ENCODE measurements around the gene MKNK2.
"Not testable (repeated sequence)": the region's sequence is repeated elsewhere in the genome, so short reads cannot be mapped to it uniquely, and the experiment has no call there.

MKNK2 gene

GRCh38 chr19:2097203-2097885 lies 46.3 kb upstream of the MKNK2 start:
- TF ChIP-seq MYC (IDR thresholded peaks at IDR 0.05; ENCODE audit: low read depth, low read length) = no peak
- TF ChIP-seq POLR2A (IDR thresholded peaks at IDR 0.05; ENCODE audit: extremely low read depth, insufficient read length) = no peak
- no peak for TF ChIP-seq CTCF (IDR thresholded peaks at IDR 0.05; ENCODE audit: low read depth, low read length)
- TF ChIP-seq MAX (IDR thresholded peaks at IDR 0.05; ENCODE audit: low read depth, low read length) = no peak
- H3K4me3 ChIP-seq (ENCODE audit: low read depth, low read length) = no peak overlapping the region
- no peak for DNase-seq (ENCODE audit: low read depth)

GRCh38 chr19:2096480-2097202 lies 45.6 kb upstream of the MKNK2 start, which contains the start of gene IZUMO4:
IZUMO4 (plus strand) TSS chr19:2096915; CDS start chr19:2096946, 31 bp downstream.
- TF ChIP-seq CTCF (IDR thresholded peaks at IDR 0.05; ENCODE audit: low read depth, low read length) = peak; percentile 27
- peak; percentile 66 for TF ChIP-seq MAX (IDR thresholded peaks at IDR 0.05; ENCODE audit: low read depth, low read length)
- peak; percentile 16; the same call in 1 of the 2 replicates for TF ChIP-seq MYC (IDR thresholded peaks at IDR 0.05; ENCODE audit: low read depth, low read length)
- no peak for TF ChIP-seq POLR2A (IDR thresholded peaks at IDR 0.05; ENCODE audit: extremely low read depth, insufficient read length)
- H3K4me3 ChIP-seq (ENCODE audit: low read depth, low read length) = peak within 1 kb of the TSS; percentile 72
- DNase-seq (ENCODE audit: low read depth) = peak; percentile 93

GRCh38 chr19:2096034-2096479 lies 45.0 kb upstream of the MKNK2 start, which contains the start of gene MOB3A:
MOB3A (minus strand) TSS chr19:2096326; CDS start chr19:2078560, 17,766 bp downstream.
- peak; percentile 88 for DNase-seq (ENCODE audit: low read depth)
- TF ChIP-seq POLR2A (IDR thresholded peaks at IDR 0.05; ENCODE audit: extremely low read depth, insufficient read length) (no peak), MYC (IDR thresholded peaks at IDR 0.05; ENCODE audit: low read depth, low read length) (peak; percentile 73), CTCF (IDR thresholded peaks at IDR 0.05; ENCODE audit: low read depth, low read length) (no peak), MAX (IDR thresholded peaks at IDR 0.05; ENCODE audit: low read depth, low read length) (peak; percentile 33)
- H3K4me3 ChIP-seq (ENCODE audit: low read depth, low read length) = peak within 1 kb of the TSS; percentile 72

- not testable (repeated sequence) for H3K4me3 ChIP-seq (ENCODE audit: low read depth, low read length); DNase-seq (ENCODE audit: low read depth)
Measured at GRCh38 chr19:2091926-2092525, 41.0 kb upstream of the MKNK2 start.

- TF ChIP-seq MAX (IDR thresholded peaks at IDR 0.05; ENCODE audit: low read depth, low read length) (no peak), MYC (IDR thresholded peaks at IDR 0.05; ENCODE audit: low read depth, low read length) (no peak), POLR2A (IDR thresholded peaks at IDR 0.05; ENCODE audit: extremely low read depth, insufficient read length) (no peak), CTCF (IDR thresholded peaks at IDR 0.05; ENCODE audit: low read depth, low read length) (no peak)
- peak overlapping the region; percentile 32 for H3K4me3 ChIP-seq (ENCODE audit: low read depth, low read length)
- no peak for DNase-seq (ENCODE audit: low read depth)
Measured at GRCh38 chr19:2089727-2090053, 38.6 kb upstream of the MKNK2 start.

All from NB4 (cell line).